ENCODE measurements around the gene MTA1. TPM values are rescaled to one million over a fixed set of nuclear protein-coding genes. Genes with fewer than 3 reads are reported as not detected.

The MTA1 gene
- total RNA-seq, 1 donor from 2014 or later: 64.1 TPM

DNA sequence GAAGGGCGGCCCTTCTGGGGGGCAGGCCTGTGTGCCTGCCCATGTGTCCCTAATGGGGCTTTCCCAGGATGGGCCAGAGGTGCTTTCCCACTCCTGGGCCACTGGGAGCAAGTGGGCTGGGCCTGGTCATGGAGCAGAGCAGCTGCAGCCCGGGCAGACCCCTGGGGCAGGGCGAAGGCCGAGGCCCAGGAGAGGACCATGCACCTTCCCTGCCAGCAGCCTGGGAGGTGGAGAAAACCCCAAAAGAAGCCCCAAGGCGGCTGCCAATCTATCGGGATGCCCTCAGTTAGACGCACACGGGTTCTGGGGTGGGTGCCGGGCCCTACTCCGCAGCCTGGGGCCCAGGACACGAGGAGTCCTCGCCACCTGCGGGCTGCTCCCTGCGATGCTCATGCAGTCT is 38.9 kb downstream of the MTA1 start:
- TF ChIP-seq, protein P1, sequence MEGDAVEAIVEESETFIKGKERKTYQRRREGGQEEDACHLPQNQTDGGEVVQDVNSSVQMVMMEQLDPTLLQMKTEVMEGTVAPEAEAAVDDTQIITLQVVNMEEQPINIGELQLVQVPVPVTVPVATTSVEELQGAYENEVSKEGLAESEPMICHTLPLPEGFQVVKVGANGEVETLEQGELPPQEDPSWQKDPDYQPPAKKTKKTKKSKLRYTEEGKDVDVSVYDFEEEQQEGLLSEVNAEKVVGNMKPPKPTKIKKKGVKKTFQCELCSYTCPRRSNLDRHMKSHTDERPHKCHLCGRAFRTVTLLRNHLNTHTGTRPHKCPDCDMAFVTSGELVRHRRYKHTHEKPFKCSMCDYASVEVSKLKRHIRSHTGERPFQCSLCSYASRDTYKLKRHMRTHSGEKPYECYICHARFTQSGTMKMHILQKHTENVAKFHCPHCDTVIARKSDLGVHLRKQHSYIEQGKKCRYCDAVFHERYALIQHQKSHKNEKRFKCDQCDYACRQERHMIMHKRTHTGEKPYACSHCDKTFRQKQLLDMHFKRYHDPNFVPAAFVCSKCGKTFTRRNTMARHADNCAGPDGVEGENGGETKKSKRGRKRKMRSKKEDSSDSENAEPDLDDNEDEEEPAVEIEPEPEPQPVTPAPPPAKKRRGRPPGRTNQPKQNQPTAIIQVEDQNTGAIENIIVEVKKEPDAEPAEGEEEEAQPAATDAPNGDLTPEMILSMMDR (conservative IDR thresholded peaks at IDR 0.05; ENCODE audit: low read depth, low read length): no peak
- no peak overlapping the region for H3K4me3 ChIP-seq (ENCODE audit: low read depth, low read length)
- DNase-seq (ENCODE audit: low read depth): no peak

DNA sequence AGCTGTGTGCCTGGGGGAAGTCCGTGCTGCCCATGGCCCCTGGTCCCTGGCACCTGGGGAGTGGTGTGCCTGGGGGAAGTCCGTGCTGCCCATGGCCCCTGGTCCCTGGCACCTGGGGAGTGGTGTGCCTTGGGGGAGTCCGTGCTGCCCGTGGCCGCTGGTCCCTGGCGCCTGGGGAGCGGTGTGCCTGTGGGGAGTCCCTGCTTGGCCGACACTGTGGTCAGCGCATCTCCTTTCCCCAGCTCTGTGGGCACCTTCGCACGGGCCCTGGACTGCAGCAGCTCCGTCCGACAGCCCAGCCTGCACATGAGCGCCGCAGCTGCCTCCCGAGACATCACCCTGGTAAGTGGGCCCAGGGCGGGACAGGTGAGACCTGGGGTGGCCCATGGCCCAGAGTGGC is 40.5 kb downstream of the MTA1 start:
- TF ChIP-seq, protein P1 (conservative IDR thresholded peaks at IDR 0.05; ENCODE audit: low read depth, low read length): no peak
- no peak for DNase-seq (ENCODE audit: low read depth)

DNA sequence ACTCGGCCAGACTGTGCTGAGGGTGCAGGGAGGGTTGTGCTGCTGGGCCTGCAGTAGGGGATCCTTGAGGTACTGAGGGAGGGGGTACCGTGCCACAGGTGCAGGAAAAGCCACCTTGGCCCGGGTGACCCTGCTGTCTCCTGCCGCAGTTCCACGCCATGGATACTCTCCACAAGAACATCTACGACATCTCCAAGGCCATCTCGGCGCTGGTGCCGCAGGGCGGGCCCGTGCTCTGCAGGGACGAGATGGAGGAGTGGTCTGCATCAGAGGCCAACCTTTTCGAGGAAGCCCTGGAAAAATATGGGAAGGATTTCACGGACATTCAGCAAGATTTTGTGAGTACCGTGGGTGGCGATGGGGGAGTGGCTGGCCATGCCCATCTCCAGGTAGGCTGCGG is 41.0 kb downstream of the MTA1 start:
- no peak overlapping the region for H3K4me3 ChIP-seq (ENCODE audit: low read depth, low read length)
- TF ChIP-seq, protein P1 (conservative IDR thresholded peaks at IDR 0.05; ENCODE audit: low read depth, low read length): no peak

More for the DNA sequence above, 40.5 kb downstream of the MTA1 start:
- no peak overlapping the region for H3K4me3 ChIP-seq (ENCODE audit: low read depth, low read length)

DNA sequence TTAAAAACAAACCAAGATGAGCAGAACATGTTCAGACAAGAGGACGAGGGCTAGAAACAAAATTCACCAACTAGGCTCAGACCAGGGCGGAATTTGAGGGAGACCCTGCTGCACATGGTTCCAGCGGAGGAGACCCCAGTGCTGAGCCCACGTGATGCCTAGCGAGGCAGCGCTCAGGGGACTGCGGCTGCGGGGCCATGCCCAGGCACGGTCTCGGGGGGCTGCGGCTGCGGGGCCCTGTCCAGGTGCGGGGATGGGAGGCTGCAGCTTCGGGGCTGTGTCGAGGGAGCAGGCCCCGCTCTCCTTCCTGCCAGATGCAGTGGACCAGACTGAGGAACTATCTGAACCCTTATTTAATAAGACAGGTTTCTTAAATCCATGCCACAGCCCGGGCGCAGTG is 42.3 kb downstream of the MTA1 start:
- no peak for DNase-seq (ENCODE audit: low read depth)
- H3K4me3 ChIP-seq (ENCODE audit: low read depth, low read length): no peak overlapping the region
- TF ChIP-seq, protein P1 (conservative IDR thresholded peaks at IDR 0.05; ENCODE audit: low read depth, low read length): no peak

More for the DNA sequence above, 41.0 kb downstream of the MTA1 start:
- DNase-seq (ENCODE audit: low read depth): no peak

DNA sequence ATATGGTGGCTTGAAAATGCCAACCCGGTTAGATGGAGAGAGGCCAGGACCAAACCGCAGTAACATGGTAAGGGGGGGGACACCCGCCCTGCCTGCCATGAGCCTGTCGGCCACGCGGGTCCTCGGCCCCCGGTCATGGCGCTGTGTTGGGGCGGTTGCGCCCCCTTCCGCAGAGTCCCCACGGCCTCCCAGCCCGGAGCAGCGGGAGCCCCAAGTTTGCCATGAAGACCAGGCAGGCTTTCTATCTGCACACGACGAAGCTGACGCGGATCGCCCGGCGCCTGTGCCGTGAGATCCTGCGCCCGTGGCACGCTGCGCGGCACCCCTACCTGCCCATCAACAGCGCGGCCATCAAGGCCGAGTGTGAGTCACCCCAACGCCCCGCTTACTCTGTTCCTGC is 44.9 kb downstream of the MTA1 start:
- no peak for DNase-seq (ENCODE audit: low read depth)
- TF ChIP-seq, protein P1 (conservative IDR thresholded peaks at IDR 0.05; ENCODE audit: low read depth, low read length): no peak
- no peak overlapping the region for H3K4me3 ChIP-seq (ENCODE audit: low read depth, low read length)

DNA sequence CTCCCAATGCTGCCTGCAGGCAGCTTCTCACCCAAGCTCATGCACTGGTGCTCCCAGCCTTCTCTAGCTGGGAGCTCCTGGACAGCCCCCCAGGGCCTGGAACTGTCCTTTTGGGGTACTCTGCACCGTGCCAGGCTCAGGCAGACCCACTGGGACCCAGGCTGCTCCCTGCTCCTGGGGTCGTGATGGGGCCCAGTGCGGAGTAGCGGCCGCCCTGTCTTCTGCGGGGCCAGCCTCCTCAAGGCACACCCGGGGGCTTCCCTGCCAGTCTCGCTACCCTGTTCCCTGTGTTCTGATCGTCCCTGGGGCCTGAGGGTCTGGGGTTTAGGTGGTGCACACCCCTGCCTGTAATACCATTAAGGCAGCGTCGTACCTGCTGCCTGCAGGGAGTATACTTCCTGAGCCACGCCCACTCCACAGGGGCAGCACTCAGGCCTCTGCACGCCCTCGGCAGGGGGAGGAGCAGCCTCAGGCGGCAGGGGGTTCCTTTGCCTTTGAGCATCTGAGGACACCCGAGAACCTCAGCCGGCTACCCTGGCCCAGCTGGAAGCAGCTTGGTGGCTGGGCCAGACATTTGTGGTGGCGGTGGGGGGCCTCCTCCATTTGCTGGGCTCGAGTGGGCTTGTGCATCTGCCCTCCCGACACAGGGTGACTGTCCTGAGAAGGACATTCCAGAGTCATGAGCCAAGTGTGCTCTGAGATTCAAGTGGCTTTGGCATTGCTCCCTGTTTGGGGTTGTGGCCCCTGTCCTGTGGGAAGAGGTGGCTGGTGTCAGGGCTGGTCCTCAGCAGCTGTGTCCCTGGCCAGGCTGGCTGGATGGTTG is 45.8 kb downstream of the MTA1 start:
- TF ChIP-seq, protein P1 (conservative IDR thresholded peaks at IDR 0.05; ENCODE audit: low read depth, low read length): no peak
- no peak overlapping the region for H3K4me3 ChIP-seq (ENCODE audit: low read depth, low read length)
- no peak for DNase-seq (ENCODE audit: low read depth)
